ENCODE results near the gene LRP1-AS.

DNA sequence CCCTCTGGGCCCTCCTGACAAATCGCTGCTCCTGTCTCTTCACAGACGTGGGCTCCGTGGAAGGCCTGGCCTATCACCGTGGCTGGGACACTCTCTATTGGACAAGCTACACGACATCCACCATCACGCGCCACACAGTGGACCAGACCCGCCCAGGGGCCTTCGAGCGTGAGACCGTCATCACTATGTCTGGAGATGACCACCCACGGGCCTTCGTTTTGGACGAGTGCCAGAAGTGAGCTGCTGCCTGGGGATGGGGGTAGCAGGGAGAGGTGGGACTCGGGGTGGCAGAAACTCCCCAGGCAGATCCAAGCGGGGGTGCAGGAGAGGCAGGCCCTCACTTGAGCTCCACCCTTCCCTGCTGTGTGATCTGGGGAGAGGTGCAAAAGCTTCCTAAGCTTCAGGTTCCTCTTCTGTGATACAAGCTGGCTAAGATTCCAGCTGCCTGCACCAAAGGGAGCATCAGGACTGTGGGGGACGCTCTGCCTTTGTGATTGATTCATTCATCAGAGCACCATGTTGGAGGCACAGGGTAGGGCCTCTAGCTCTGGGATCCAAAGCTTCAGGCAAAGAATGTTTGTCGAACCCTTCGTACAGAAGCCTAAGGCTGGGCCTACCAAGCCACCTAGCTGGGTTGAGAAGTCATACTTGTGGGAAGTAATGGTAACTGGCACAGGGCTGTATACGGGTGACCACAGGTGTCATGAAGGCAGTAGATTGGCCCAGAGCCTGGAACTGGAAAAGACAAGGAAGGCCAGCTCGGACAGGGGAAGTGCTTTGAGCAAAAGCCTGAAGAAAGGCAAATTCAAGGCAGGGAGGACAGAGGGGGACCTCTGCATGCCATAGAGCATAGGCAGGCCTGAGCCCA, 40.0 kb upstream of the LRP1-AS start:
- TF ChIP-seq, protein P1, sequence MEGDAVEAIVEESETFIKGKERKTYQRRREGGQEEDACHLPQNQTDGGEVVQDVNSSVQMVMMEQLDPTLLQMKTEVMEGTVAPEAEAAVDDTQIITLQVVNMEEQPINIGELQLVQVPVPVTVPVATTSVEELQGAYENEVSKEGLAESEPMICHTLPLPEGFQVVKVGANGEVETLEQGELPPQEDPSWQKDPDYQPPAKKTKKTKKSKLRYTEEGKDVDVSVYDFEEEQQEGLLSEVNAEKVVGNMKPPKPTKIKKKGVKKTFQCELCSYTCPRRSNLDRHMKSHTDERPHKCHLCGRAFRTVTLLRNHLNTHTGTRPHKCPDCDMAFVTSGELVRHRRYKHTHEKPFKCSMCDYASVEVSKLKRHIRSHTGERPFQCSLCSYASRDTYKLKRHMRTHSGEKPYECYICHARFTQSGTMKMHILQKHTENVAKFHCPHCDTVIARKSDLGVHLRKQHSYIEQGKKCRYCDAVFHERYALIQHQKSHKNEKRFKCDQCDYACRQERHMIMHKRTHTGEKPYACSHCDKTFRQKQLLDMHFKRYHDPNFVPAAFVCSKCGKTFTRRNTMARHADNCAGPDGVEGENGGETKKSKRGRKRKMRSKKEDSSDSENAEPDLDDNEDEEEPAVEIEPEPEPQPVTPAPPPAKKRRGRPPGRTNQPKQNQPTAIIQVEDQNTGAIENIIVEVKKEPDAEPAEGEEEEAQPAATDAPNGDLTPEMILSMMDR (IDR thresholded peaks at IDR 0.05 in 2 of 3, conservative IDR thresholded peaks at IDR 0.05 in 1 of 3; ENCODE audit: borderline replicate concordance in 1 of 3, insufficient read depth in 1 of 3, low read depth in 2 of 3, low read length in 2 of 3), result no peak
- TF ChIP-seq TCF7L2 (IDR thresholded peaks at IDR 0.05; ENCODE audit: borderline replicate concordance, extremely low read depth, insufficient read depth, insufficient read length), result no peak
- no peak for TF ChIP-seq ZNF274 (IDR thresholded peaks at IDR 0.05; ENCODE audit: low read depth, low read length)
- TF ChIP-seq POLR2AphosphoS5 (IDR thresholded peaks at IDR 0.05; ENCODE audit: low read depth, low read length), result no peak
- no peak for TF ChIP-seq SP1 (IDR thresholded peaks at IDR 0.05; ENCODE audit: low read depth)

All from HCT116 (cell line).